NCI-H748 treated with DMSO at 0.1 percent for 48 hours (cell line): Measurements from ENCODE around the gene PTPRE.

Experiments
- DNase-seq: peaks from one replicate; lab custom pipeline; 2025; lab: John Stamatoyannopoulos, UW

PTPRE gene

DNA sequence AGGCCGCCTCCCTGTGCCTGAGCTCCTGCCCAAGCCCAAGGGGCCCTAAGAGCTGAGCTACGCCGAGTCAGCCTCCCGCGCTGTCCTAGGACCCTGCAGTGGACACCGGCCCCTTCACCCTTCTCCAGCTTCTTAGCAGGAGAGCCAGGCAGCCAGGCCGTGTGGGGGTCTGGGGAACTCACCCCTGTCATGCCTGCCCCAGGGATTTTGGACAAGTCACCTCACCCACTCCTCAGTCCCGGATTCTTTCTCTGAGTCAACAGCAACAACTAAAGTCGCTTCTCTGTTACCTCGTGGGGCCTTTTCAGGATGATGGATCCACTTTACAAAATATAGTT lies 140.0 kb downstream of the PTPRE start:
- no peak for DNase-seq

DNA sequence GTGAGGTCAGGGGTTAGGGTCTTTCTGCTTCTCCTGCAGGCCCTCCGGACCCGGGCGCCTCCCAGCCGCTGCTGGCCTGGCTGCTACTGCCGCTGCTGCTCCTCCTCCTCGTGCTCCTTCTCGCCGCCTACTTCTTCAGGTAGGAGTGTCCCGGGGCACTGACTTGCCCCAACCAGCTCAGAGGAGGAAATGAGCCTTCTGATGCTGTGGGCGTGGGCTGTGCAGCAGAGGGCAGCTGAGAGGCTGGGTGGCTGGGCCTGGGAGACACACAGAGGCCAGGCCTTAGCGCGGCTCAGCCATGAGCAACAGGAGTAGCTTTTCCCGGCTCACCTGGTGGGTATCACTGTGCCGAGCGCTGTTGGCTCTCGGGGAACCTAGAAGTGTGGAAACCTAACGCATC lies 140.4 kb downstream of the PTPRE start:
- DNase-seq, result no peak

DNA sequence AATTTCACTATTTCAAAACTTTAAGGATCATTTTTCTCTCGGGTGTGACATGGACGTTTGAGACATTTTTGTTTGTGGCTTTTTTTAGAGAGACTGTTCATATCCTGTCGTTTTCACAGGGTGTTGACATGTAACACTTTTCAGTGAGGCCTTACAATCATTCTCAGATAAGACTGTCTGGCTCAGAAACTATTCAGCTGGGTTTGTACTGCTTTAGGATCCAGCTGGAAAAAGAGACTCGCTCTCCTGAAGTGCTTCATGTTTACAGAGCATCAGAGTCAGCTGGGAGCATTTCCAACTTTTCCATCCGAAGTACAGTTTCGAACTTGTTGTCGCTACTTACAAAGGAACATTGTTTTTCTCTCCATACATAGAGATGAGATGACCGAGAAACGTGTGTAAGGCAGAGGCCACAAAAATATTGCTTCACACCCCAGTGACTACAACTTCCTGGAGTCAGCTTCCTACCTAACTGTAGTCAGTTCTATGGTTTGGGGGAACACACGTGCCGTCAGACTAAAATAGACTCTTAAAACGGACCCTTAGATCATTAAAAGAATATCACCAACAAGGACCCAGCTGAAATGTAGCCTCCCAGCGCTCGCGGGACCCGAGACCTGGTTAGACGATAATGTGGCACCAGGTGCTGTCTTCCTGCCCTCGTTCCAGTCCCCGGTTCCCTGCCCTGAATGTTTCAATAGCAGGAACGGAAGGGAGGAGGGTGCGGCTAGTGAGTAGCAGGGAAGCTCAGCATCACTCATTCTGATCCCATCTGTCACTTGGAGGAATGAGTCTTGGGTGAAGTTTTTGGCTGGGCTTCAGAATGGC lies 141.3 kb downstream of the PTPRE start:
- no peak for DNase-seq

DNA sequence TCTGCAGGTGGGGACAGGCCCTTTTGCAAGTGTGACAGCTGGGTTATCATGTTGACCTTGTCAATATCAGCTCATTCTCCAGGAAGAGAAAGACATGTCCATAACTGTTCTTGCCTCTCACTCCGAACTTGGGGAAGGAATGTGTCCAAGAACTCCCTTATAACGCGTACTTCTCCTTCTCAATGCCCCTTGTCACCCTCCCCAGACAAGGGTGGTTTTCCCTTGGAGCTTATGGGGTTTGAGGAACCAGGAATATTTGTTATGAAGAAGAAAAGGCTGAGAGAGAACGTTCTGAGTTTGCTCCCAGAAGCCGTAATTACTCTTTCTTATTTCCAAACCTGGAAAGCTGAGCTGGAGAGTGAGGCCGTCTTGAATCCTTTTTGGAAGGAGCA lies 141.9 kb downstream of the PTPRE start:
- DNase-seq, result no peak

DNA sequence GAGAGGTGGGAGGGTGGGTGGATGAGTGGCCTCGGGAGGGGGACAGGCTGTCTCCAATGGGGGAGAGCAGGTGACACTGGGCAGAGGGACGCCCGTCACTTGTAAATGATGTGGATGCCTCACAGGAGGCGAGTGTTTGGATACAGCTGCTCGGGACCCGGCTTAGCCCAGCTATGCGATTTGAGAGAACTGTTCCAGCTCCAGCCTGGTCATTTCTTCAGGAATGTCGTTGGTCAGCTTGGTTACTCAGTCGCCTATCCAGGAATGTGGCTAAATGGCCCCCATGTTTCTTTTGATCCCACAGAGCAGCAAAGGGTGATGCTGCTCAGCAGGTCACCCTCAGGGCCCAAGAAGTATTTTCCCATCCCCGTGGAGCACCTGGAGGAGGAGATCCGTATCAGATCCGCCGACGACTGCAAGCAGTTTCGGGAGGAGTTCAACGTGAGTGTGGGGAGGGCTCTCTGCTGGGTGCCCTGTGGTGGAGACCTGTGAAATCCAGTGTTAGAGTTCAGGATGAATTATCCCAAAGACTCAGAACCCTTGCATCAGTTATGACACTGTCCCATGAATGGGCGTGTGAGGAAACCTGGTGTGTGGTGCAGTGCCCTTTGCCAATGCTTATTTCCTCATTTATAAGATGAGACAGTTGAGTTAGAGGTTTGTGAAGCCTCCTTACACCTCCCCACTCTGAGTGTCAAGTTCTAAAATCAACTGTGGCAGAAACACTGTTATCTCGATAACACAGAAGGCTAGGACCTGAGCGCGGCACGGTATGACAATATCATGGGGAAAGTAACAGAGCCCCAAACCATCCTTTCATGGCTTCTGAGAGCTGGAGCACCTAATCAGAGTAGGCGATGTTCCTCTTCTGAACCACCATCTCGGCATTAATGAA lies 142.6 kb downstream of the PTPRE start:
- no peak for DNase-seq

DNA sequence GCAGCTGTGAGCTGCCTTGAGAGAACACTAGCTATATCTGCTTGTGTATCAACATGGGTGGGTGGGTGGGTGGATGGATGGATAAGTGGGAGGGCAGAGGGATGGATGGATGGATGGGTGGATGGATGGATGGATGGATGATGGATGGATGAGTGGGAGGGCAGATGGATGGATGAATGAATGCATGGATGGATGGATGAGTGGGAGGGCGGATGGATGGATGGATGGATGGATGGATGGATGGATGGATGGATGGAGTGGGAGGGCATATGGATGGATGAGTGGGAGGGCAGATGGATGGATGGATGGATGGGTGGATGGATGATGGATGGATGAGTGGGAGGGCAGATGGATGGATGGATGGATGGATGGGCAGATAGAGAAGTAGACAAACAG lies 143.2 kb downstream of the PTPRE start:
- no peak for DNase-seq

DNA sequence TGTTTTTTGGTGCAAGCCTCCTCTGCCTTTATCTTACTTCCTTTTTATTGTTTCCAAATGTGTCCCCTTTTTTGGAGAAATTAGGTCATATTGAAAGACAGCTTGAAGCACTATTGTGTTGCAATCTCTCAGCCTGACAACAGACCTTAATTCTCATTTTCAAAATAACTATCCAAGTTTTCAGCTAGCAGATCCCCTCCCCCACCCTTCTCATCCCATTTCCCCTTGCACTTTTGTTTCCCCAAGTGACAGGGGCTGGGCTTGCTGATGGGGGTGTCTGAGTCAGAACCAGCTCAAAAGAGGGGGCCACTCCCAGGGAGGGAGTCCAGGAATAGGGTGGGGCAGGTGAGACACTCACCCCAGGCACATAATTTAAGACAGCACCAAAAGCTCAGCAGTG lies 144.0 kb downstream of the PTPRE start:
- DNase-seq, result no peak

DNA sequence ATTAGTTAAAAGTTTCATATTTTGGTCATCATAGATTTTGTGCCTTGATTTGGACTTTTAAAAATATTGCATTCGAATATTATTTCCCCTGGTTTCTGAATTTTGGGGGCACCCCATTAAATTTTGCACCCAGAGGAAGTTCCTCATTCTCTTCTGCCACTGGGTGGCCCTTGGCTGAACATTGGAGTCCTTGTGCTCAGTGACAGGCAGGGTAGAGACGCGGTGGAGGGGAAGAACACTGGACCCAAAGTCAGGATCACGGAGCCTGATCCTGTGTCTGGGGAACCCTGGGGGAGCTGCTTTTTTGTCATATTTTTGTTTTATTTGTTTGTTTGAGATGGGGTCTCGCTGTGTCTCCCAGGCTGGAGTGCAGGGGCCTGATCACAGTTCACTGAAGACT lies 144.6 kb downstream of the PTPRE start:
- DNase-seq, result no peak

DNA sequence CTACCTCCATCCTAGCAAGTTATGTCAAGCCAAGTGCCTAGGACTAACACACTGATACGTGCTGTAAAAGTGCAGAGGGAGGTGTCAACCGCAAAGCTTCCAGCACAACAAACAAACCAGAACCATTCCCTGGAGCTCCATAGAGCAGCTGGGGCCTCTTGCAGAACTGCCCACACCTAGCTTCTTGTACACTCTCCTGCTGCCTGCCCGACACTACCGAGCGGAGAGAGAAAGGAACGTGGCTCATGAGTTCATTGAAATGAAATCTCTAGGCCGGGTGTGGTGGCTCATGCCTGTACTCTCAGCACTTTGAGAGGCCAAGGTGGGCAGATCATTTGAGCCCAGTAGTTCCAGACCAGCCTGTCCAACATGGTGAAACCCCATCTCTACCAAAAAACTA lies 145.8 kb downstream of the PTPRE start:
- DNase-seq, result no peak

DNA sequence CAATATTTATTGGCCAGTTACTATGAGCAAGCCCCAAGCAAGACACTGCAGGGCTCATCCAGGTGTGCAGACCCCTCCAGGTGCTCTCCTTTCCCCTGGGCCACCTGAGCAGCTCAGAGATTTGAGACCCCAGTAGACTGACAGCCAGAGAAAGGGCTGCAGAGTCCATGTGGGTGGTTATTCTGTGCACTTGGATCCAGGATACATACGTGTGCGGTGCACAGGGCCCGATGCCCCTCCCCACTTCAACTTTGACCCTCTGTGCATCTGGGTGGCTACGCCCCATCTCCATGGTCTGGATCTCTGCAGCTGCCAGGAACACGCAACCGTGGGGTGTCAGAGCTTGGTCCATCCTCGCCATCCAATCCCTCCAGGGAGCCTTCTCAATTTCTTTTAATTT lies 146.5 kb downstream of the PTPRE start:
- DNase-seq, result no peak

DNA sequence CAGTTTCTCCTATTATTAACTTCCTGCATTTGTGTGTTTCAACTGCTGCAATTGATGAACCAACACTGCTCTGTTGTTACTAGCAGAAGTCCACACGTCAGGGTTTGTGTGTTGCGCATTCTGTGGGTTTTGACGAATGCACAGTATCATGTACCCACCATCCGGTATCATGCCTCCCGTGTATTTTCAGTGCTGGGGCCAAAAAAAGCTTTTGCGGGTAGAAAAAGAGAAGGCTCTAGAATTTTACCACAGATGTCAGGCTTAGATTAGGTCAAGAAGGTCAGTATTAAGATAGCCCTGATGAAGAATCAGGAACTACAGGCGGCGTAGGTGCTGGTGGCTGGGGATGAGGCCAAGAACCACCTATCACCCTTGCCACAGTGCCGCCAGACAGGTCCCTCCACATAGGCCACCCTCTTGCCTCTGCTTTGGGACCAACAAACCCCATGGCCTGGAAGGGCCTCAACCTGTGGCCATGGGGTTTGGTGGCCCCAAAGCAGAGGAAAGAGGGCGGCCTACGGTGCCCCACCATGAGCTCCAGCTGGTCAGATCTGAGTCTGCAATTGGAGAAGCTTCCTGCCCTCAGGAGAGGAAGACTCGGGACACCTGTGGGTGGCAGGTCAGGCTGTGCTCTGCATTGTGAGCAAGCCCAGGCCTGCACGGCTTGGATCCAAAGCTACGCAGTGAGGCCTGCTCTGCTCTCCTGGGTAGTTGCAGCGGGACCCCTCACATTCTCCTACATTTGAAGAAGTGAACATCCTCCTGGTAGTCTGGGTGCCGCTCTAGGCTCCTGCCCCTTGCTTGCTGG lies 147.5 kb downstream of the PTPRE start:
- no peak for DNase-seq

DNA sequence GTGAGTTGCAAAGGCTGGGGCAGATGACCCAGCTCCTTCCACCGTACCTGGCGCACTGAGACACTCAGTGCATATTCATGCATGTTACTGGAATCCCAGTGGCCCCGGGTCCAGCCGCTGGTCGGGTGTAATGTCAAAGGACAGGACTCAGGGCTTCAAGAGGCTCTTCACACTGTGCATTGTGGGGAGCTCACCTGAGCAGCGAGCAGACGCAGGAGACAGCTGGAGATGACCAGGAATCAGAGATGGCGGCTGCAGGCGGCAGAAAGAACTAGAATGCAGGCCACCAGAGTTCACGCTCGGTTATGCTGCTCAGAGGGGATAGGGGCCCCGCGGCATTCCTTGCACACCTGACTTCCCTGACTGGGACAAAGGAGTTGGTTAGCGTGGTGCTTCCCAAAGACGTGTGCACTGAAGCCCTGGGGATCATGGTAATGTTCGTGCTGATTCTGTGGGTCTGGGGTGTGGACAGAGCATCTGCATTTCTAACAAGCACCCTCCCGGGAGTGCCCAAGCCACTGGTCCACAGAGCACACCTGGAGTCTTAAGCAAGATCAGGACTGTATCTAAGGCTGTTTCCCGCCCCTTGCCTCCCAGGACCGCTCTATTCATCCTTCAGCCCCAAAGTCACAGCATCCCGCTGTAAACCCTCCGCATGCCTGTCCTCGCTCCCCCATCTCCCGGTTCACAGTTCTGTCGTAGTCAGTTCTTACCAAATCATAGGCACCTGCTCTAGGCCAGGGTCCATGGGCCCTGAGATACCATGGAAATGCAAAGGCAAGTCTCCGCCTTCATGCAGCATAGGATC lies 148.4 kb downstream of the PTPRE start:
- no peak for DNase-seq

DNA sequence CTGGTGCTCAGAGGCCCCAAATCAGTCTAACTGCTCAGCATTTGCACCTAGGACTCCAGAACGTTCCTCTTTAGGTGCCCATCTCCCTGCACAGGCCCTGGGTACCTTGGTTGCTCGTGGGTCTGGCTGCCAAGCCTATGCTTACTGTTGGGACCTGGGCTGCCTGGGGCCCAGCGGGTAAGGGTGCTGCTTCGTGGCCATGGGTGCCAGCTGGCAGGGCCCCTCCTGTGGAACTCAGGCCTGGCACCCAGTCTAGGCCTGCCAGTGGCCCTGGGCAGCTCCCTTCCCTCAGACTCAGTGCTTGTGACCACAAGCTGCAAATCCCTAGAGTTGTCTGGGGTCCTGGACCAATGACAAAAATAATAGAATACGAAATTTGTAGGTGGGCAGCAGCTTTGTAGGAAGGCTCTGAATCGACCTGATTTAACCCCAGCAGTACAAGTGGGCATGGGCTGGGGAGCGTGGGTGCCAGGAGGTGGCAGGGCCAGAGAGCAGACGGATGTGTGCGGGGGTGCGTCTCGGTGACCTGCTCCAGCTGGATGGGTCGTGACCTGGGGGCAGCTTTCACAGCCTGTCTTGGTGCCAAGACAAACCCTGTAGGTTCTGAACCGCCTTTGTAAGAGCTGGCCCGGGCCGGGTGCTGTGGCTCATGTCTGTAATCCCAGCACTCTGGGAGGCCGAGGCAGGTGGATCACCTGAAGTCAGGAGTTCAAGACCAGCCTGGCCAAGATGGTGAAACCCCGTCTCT lies 149.6 kb downstream of the PTPRE start:
- no peak for DNase-seq

DNA sequence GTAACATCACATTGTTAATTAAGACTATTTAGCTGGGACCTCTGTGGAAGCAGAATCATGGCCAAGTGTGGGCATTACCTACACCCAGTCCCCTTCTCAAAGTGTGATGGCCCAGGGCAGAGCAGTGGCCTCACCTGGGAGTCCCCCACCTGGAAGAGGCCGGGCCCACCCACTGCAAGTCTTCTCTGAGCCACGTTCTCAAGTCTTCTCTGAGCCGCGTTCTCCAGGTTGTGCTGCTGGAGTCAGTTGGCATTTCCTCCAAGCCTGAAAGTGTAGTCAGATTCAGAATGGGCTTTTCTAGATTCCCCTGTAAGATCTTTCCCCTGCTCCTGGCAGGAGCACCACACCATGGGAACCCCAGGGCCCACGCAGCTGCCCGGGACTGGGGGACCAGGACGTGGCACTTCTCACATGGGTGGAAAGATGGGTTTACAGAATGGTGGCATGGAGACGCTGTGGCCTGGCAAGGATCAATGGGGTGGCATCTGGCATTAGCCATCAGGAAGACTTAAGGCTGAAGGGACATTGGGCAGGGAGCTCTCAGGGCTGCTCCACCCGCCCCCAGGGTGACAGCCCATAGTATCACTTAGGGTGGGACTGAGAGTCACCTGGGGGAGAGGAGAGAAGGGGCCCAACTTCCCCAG lies 151.3 kb downstream of the PTPRE start:
- no peak for DNase-seq

DNA sequence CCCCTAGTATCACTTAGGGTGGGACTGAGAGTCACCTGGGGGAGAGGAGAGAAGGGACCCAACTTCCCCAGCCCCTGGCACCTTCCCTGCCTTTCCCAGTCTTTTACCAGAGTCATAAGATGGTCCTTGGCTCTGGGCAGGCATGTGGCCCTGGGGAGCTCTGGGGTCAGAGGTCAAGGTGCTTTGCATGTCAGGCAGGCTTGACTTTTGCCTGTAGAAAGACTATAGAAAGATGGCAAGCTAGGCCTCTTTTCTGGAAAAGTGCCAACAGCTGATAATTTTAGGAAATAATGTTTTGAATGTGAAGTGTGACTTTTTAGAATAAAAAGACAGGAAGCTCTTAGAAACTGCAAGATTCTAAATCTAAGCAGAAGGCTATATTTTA lies 151.8 kb downstream of the PTPRE start:
- DNase-seq, result no peak

DNA sequence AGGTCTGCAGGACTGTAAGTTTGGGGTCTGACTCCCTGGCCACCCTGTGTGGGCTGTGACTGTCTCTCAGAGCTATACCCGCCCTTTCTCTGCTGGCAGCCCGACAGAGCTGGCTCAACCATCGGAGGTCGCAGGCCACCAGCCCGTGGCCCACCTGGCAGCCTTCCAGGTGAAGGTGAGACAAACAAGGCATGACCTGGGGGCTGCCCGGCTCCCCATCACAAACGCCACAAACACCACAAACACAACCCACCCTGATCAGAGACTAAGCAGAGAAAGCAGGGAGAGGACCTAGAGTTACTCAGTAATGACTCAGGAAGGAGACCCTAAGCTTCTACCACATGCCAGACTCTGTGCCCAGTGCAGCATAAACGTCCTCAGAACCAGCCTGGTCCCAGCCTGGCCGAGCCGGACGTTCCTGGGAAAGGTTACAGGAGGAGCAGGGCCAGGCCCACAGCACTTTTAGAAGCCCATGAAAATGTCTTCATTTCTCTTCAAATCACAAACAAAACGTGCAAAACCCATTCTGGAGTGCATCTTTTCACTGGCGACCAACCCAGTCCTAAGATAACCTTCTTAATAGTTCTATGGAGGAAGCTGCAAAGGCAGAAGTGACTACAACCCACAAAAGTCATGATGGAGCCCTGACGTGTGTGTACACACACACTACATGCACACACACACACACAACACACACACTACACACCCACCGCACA lies 152.5 kb downstream of the PTPRE start:
- no peak for DNase-seq

DNA sequence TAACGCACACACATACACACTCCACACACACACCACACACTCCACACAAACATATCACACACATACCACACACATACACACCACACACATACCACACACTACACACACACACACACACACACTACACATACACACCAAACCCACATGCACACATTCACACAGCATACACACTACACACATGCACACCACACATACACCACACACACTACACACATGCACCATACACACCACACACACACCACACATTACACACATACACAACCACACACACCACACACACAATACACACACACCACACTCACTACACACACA lies 153.0 kb downstream of the PTPRE start:
- DNase-seq, result no peak

DNA sequence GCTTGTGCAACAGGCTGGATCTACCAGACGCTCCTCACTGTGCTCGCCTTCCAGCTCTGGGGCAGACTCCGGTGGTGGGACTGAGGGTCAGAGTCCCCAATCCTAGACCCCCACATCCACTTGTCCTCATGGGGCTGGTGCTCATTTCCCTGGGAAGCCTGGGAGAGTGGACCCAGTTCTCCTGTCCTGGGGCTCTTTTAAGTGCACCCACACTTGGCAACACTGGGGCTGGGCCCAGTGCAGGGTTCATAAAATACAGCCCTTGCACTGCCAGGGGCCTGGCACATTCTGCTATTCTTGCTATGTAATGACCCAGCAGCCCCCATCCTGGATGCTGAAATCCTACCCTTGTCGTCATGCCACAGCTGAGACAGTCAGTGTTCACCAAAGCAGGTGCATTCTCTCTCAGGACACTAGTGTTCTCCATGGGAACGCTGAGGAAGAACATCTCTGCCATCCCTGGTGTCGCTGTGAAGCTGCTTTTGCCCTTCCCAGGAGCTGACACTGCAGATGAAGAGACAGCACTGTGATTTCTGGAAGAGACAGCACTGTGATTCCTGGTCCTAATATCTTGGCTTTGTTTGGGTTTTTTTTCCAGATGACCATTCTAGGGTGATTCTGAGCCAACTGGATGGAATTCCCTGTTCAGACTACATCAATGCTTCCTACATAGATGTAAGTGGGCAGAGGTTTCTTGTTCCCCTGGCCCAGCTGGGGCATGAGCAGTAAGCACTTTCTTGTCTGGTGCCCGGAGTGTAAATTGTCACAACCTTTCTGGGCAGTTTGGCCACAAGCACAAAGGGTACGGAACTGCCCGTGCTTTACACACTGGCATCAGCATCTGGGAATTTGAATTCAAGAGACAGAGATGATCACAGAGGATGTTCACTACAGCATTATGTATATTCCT lies 153.7 kb downstream of the PTPRE start:
- DNase-seq, result no peak
